Heart left ventricle (tissue), 16 donors: ENCODE results near the gene ARSD. TPM values are rescaled to one million over a fixed set of nuclear protein-coding genes. Genes with fewer than 3 reads are reported as not detected.
"Not testable (repeated sequence)": the region's sequence is repeated elsewhere in the genome, so short reads cannot be mapped to it uniquely, and the experiment has no call there.

Experiments used
- ATAC-seq, 4 donors: fragments of 200-7000 bp; cut with Tn5 transposase; one replicate each; pipeline ENCODE4 v1.9.1; 2020 to 2022; ENCODE audit warnings: moderate library complexity in 4 of 4, mild to moderate bottlenecking in 3 of 4, moderate number of reproducible peaks in 1 of 4
- DNase-seq, 5 donors: peaks; one replicate each; pipeline ENCODE4 v3.0.0-alpha.2; 2020
- H3K27ac ChIP-seq, 12 donors: fragments of 200-600 bp; sonication (generic) in 4 of 12; one replicate each; pipeline versions ENCODE4 v1.5.0 to v1.8.0; 2016 to 2022; ENCODE audit warnings: mild to moderate bottlenecking in 2 of 12
- H3K27me3 ChIP-seq, 9 donors: fragments of 200-600 bp; sonication (generic) in 2 of 9; one replicate each; pipeline versions ENCODE4 v1.5.1 to v1.8.0; 2016 to 2022; ENCODE audit warnings: mild to moderate bottlenecking in 3 of 9
- H3K36me3 ChIP-seq, 9 donors: fragments of 200-600 bp; sonication (generic) in 2 of 9; one replicate each; pipeline versions ENCODE4 v1.5.0 to v1.8.0; 2018 to 2022; ENCODE audit warnings: mild to moderate bottlenecking in 2 of 9
- H3K4me1 ChIP-seq, 12 donors: fragments of 200-600 bp; sonication (generic) in 4 of 12; one replicate each; pipeline versions ENCODE4 v1.5.0 to v1.8.0; 2016 to 2022; ENCODE audit warnings: mild to moderate bottlenecking in 3 of 12
- H3K4me3 ChIP-seq, 12 donors: fragments of 200-600 bp; sonication (generic) in 4 of 12; one replicate each; pipeline versions ENCODE4 v1.5.0 to v1.8.0; 2017 to 2022; ENCODE audit warnings: mild to moderate bottlenecking in 9 of 12, moderate library complexity in 4 of 12
- H3K9me3 ChIP-seq, 12 donors: fragments of 200-600 bp; sonication (generic) in 4 of 12; one replicate each; pipeline versions ENCODE4 v1.5.0 to v1.8.0; 2016 to 2022; ENCODE audit warnings: mild to moderate bottlenecking in 1 of 12
- POLR2A ChIP-seq, 2 donors: fragments of 450-650 bp; IDR thresholded peaks; one replicate each; pipeline ENCODE4 v1.6.1; 2017; ENCODE audit warnings: antibody characterized with exemption in 2 of 2, mild to moderate bottlenecking in 2 of 2, moderate library complexity in 2 of 2
- WGBS, 4 donors: extraction: QIAGEN DNeasy Blood & Tissue Kit in 2 of 4; methylation state at CpG; one replicate each; pipeline versions ENCODE4 v1.1.5 to v1.1.7; 2013 to 2018; 5-methylcytosine and 5-hydroxymethylcytosine counted together
- intact Hi-C, 10 donors: fragments of 100-400 bp; cut with DNase I; formaldehyde crosslinking; loops; one replicate each; pipeline versions ENCODE4 v1.11.1 to v1.14.2; 2022
- polyA plus RNA-seq, 2 donors: library from polyadenylated mRNA; stranded (reverse); fragments of 200-250 nt; gene quantifications; one replicate each; pipeline ENCODE4 v1.2.3, GENCODE V29; 2013
- total RNA-seq, 9 donors: library from RNA; depleted of rRNA in 2 of 9; stranded (reverse); fragments of >200 nt in 2 of 9; fragmentation: NEBNext Ultra II Directional in 3 of 9; extraction: Animal tissue kit (Norgen Biotek cat#: 25700) in 3 of 9; gene quantifications; one replicate each; pipeline versions ENCODE4 v1.1.0 to v1.2.4, GENCODE V29; 2016 to 2023
- TF ChIP-seq, protein P1 (sequence below), 12 donors: fragments of 200-600 bp; sonication (generic) in 4 of 12; IDR thresholded peaks; one replicate each; pipeline versions ENCODE4 v1.5.0 to v1.8.0; 2018 to 2022; ENCODE audit warnings: antibody characterized with exemption in 12 of 12, mild to moderate bottlenecking in 5 of 12
- donor health status: ischemic (EF 13 %, LVEDD 7.1; RV severe dilation, severe dysfunction).
- donor health status: healthy with polysubstance abuse.
- donor health status: DM: no; HTN: yes; CAD: no.
- donor health status: DM: no; HTN: no; CAD: no.
- donor health status: ischemic (EF 25% LVEDD 6.9; RV normal size, moderate dysfunction).
- donor health status: ischemic (EF 25% LVEDD 5.7; RV mildly dilated, moderate dysfunction).
- donor health status: healthy.
- donor health status: DM: yes; HTN: yes; CAD: no.
- donor health status: ischemic (EF 35%, LVEDD 5.7; RV mildly dilated, moderate dysfunction).
- donor health status: nonischemic (EF 11% LVEDD 7.7; RV severe dilation, severe dysfunction).
- donor health status: DM: yes; HTN: yes; CAD: no.
- donor health status: PGD.
- donor health status: ischemic (EF 29% LVEDD 5.4; RV normal size, mild dysfunction).
- donor health status: nonischemic (EF 23%, LVEDD 6.1; RV moderate dilation, normal function).

ARSD gene
- total and polyA plus RNA-seq, 11 donors, result 3.2 to 23.6 (median 8.6) TPM

GRCh38 chrX:2897311-2897689 is 31.8 kb downstream of the ARSD start:
- intact Hi-C loops, result no loop called here
- DNase-seq (no peak), ATAC-seq (no peak)
- Histone ChIP-seq H3K36me3 (no peaks in the 10 kb centered on the region), H3K27me3 (peaks cover 0 to 4% (median 0%) of the 10 kb centered on the region in 9 donors), H3K4me3 (no peak overlapping the region), H3K9me3 (no peaks in the 10 kb centered on the region), H3K4me1 (peaks cover 0 to 22% (median 0%) of the 10 kb centered on the region in 12 donors), H3K27ac (no peak overlapping the region)
- 59 to 84% (median 74%) methylated on average over 10 to 12 of the region's 12 CpGs for WGBS, 4 donors
- TF ChIP-seq, protein P1, sequence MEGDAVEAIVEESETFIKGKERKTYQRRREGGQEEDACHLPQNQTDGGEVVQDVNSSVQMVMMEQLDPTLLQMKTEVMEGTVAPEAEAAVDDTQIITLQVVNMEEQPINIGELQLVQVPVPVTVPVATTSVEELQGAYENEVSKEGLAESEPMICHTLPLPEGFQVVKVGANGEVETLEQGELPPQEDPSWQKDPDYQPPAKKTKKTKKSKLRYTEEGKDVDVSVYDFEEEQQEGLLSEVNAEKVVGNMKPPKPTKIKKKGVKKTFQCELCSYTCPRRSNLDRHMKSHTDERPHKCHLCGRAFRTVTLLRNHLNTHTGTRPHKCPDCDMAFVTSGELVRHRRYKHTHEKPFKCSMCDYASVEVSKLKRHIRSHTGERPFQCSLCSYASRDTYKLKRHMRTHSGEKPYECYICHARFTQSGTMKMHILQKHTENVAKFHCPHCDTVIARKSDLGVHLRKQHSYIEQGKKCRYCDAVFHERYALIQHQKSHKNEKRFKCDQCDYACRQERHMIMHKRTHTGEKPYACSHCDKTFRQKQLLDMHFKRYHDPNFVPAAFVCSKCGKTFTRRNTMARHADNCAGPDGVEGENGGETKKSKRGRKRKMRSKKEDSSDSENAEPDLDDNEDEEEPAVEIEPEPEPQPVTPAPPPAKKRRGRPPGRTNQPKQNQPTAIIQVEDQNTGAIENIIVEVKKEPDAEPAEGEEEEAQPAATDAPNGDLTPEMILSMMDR (IDR thresholded peaks at IDR 0.05), result no peak
- TF ChIP-seq POLR2A (IDR thresholded peaks at IDR 0.05), result no peak

DNA sequence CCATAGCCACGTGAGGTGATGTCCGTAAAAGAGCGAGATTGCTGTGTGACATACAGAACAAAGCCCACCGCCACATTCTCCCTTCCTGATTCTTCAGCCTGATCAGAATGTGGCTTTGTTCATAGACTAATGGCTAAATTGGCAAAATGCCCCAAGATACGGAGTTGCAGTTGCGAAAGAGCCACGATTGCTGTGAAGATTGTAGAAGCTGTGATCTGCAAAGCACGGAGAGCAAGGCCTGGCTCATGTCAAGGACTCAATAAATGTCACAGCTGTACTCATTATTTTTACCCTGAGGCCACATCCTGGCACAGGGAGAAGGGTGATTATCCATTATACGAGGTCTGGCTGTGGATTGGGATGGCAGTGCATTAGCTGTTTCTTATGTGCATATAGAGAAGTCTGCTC is 34.2 kb downstream of the ARSD start:
- TF ChIP-seq, protein P1 (IDR thresholded peaks at IDR 0.05), result no peak
- TF ChIP-seq POLR2A (IDR thresholded peaks at IDR 0.05), result no peak
- Histone ChIP-seq H3K27me3 (peaks cover 0 to 4% (median 0%) of the 10 kb centered on the region in 9 donors), H3K4me3 (no peak overlapping the region), H3K9me3 (no peaks in the 10 kb centered on the region), H3K4me1 (peaks cover 0 to 22% (median 0%) of the 10 kb centered on the region in 12 donors), H3K27ac (no peak overlapping the region), H3K36me3 (no peaks in the 10 kb centered on the region)
- intact Hi-C loops, result loop anchor here in 1 of 10 donors (5.0 kb wide), 1 partner anchor 123 kb away; no protein-coding TSS in a partner anchor
- no peak for DNase-seq
- 10 to 50% (median 44%) methylated on average over 6 to 9 of the region's 9 CpGs for WGBS, 4 donors
- ATAC-seq, result peak in 1 of 4 donors; percentile 59

GRCh38 chrX:2892816-2893215 is 36.3 kb downstream of the ARSD start:
- Histone ChIP-seq H3K27ac (no peak overlapping the region), H3K9me3 (no peaks in the 10 kb centered on the region), H3K36me3 (no peaks in the 10 kb centered on the region), H3K4me3 (no peak overlapping the region), H3K27me3 (no peaks in the 10 kb centered on the region), H3K4me1 (peaks cover 0 to 22% (median 0%) of the 10 kb centered on the region in 12 donors)
- intact Hi-C loops, result loop anchor here in 1 of 10 donors (5.0 kb wide), 1 partner anchor 121 kb away; no protein-coding TSS in a partner anchor
- DNase-seq, result no peak
- TF ChIP-seq, protein P1 (IDR thresholded peaks at IDR 0.05), result no peak
- no peak for TF ChIP-seq POLR2A (IDR thresholded peaks at IDR 0.05)
- WGBS, 4 donors, result 93 to 96% (median 95%) methylated on average over 5 of the region's 5 CpGs
- ATAC-seq, result no peak

DNA sequence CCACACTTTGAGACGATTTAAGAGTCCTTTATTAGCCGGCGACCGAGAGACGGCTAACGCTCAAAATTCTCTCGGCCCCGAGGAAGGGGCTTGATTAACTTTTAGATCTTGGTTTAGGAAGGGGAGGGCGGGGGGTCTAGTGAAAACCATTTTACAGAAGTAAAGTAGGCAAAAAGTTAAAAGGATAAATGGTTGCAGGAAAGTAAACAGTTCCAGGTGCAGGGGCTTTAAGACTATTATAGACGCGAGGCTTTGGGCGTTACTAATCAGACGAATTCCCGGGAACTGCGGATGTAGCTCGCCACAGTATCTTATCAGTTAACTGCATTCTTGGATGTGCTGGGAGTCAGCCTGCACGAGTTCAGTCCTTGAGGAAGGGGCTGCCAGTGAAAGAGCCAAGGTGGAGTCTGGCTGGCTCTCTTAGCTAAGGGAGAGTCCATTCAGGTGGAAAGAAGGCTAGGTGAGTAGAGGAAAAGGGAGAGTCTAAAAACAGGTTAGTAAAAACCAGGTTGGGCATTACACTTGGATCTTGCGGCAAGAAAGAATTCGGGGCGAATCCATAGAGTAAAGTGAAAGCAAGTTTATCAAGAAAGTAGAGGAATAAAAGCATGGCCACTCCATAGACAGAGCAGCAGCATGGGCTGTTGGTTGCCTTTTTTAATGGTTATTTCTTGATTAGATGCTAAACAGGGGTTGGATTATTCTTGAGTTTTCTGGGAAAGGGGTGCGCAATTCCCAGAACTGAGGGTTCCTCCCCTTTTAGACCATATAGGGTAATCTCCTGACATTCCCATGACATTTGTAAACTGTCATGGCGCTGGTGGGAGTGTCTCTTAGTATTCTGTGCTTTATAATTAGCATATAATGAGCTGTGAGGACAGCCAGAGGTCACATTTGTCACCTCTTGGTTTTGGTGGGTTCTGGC is 38.3 kb downstream of the ARSD start:
- not testable (repeated sequence) for H3K9me3 ChIP-seq, ATAC-seq, H3K27me3 ChIP-seq, DNase-seq, H3K36me3 ChIP-seq, H3K27ac ChIP-seq
- Histone ChIP-seq H3K4me3 (peak overlapping the region in 2 of 12 donors; percentile 57 to 61), H3K4me1 (peaks cover 0 to 14% (median 0%) of the 10 kb centered on the region in 12 donors)
- intact Hi-C loops, result loop anchor here in 1 of 10 donors (5.0 kb wide), 1 partner anchor 118 kb away; no protein-coding TSS in a partner anchor
- WGBS, 4 donors, result 46 to 61% (median 55%) methylated on average over 18 to 20 of the region's 22 CpGs
